ENCODE data around the gene ZNF620. TPM values are rescaled to one million over a fixed set of nuclear protein-coding genes. Genes with fewer than 3 reads are reported as not detected.

Gene ZNF620
- total RNA-seq, 1 donor = 1.1 TPM

DNA sequence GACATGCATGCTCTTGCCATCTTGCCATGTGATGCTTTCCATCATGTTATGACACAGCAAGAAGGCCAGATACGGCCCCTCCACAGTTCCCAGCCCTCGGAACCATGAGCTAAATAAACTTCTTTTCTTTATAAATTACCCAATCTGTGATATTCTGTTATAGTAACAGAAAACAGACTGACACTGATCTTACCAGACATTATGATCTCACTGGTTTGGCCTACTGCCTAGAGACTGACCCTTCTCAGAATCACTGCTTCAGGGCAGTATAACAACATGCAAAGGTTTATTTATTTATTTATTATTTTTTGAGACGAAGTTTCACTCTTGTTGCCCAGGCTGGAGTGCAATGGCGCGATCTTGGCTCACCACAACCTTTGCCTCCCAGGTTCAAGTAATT is 14.9 kb upstream of the ZNF620 start:
- no peaks in the 10 kb centered on the region for H3K79me2 ChIP-seq (ENCODE audit: insufficient read depth, low read length)
- H3K4me2 ChIP-seq (ENCODE audit: insufficient read depth, low read length) = no peak overlapping the region
- H3K4me3 ChIP-seq (ENCODE audit: insufficient read depth, low read length) = no peak overlapping the region
- DNase-seq (ENCODE audit: insufficient read length, low spot score, missing footprints) = peak; percentile 42
- no peak overlapping the region for H2AFZ ChIP-seq (ENCODE audit: low read length)
- peaks cover 19% of the 10 kb centered on the region for H3K9me3 ChIP-seq (ENCODE audit: low read depth, low read length)
- H3K27me3 ChIP-seq (ENCODE audit: insufficient read depth, low read length) = no peaks in the 10 kb centered on the region
- H3K36me3 ChIP-seq (ENCODE audit: insufficient read depth, low read length) = peaks cover 23% of the 10 kb centered on the region
- H3K4me1 ChIP-seq (ENCODE audit: insufficient read depth, low read length) = no peaks in the 10 kb centered on the region
- no peak overlapping the region for H3K27ac ChIP-seq (ENCODE audit: low read depth, low read length)
- TF ChIP-seq, protein P1, sequence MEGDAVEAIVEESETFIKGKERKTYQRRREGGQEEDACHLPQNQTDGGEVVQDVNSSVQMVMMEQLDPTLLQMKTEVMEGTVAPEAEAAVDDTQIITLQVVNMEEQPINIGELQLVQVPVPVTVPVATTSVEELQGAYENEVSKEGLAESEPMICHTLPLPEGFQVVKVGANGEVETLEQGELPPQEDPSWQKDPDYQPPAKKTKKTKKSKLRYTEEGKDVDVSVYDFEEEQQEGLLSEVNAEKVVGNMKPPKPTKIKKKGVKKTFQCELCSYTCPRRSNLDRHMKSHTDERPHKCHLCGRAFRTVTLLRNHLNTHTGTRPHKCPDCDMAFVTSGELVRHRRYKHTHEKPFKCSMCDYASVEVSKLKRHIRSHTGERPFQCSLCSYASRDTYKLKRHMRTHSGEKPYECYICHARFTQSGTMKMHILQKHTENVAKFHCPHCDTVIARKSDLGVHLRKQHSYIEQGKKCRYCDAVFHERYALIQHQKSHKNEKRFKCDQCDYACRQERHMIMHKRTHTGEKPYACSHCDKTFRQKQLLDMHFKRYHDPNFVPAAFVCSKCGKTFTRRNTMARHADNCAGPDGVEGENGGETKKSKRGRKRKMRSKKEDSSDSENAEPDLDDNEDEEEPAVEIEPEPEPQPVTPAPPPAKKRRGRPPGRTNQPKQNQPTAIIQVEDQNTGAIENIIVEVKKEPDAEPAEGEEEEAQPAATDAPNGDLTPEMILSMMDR (IDR thresholded peaks at IDR 0.05; ENCODE audit: extremely low read depth, low read depth, low read length) = no peak
- H4K20me1 ChIP-seq (ENCODE audit: insufficient read depth, low read length) = no peaks in the 10 kb centered on the region

DNA sequence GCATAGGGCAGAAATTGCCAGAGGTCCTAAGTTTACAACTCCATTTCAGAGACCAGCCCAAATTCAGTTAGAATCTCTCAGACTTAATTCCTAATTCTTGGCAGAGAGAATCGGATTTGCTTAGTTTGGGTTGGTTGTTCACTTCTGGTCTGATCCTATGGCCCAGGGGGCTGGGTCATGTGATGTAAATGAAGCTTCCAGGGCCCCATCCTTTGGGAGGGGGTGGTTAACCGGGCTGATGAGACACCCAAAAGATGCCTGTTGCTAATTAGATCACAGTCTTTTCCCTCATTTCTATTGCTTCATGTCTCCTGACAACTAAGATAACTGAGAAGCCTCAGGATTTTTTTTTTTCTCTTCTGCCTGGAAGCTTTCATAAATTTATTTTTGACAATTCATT is 11.1 kb upstream of the ZNF620 start:
- DNase-seq (ENCODE audit: insufficient read length, low spot score, missing footprints) = peak; percentile 39
- Histone ChIP-seq H3K9me3 (ENCODE audit: low read depth, low read length) (no peaks in the 10 kb centered on the region), H3K27me3 (ENCODE audit: insufficient read depth, low read length) (no peaks in the 10 kb centered on the region), H3K79me2 (ENCODE audit: insufficient read depth, low read length) (no peaks in the 10 kb centered on the region), H3K27ac (ENCODE audit: low read depth, low read length) (no peak overlapping the region), H3K4me3 (ENCODE audit: insufficient read depth, low read length) (no peak overlapping the region), H3K4me1 (ENCODE audit: insufficient read depth, low read length) (no peaks in the 10 kb centered on the region), H3K36me3 (ENCODE audit: insufficient read depth, low read length) (no peaks in the 10 kb centered on the region), H3K4me2 (ENCODE audit: insufficient read depth, low read length) (no peak overlapping the region), H4K20me1 (ENCODE audit: insufficient read depth, low read length) (no peaks in the 10 kb centered on the region), H2AFZ (ENCODE audit: low read length) (no peak overlapping the region)
- TF ChIP-seq, protein P1 (IDR thresholded peaks at IDR 0.05; ENCODE audit: extremely low read depth, low read depth, low read length) = no peak

DNA sequence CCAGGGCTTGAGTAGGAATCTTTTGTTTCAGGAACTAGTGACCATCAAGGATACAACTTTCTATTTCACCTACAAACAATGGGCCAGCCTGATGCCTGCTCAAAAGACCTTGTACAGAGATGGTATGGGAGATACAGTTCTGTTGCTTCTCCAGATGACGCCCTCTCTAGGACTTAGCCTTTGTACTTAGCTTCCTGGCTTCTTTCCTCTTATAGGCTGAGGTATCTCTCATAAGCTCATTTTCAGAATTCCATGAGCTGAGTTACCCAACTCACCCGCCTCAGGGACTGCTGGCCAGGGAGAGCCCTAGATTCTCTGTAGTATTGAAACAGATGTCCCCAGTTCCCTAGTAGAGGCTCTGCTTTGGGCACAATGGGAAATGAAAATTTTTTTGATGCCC is 8.6 kb upstream of the ZNF620 start:
- no peak overlapping the region for H2AFZ ChIP-seq (ENCODE audit: low read length)
- no peaks in the 10 kb centered on the region for H3K27me3 ChIP-seq (ENCODE audit: insufficient read depth, low read length)
- no peak overlapping the region for H3K27ac ChIP-seq (ENCODE audit: low read depth, low read length)
- TF ChIP-seq, protein P1 (IDR thresholded peaks at IDR 0.05; ENCODE audit: extremely low read depth, low read depth, low read length) = no peak
- no peaks in the 10 kb centered on the region for H3K36me3 ChIP-seq (ENCODE audit: insufficient read depth, low read length)
- H3K4me1 ChIP-seq (ENCODE audit: insufficient read depth, low read length) = no peaks in the 10 kb centered on the region
- H3K4me2 ChIP-seq (ENCODE audit: insufficient read depth, low read length) = no peak overlapping the region
- H3K9me3 ChIP-seq (ENCODE audit: low read depth, low read length) = no peaks in the 10 kb centered on the region
- no peaks in the 10 kb centered on the region for H4K20me1 ChIP-seq (ENCODE audit: insufficient read depth, low read length)
- no peak overlapping the region for H3K4me3 ChIP-seq (ENCODE audit: insufficient read depth, low read length)
- DNase-seq (ENCODE audit: insufficient read length, low spot score, missing footprints) = no peak
- no peaks in the 10 kb centered on the region for H3K79me2 ChIP-seq (ENCODE audit: insufficient read depth, low read length)

DNA sequence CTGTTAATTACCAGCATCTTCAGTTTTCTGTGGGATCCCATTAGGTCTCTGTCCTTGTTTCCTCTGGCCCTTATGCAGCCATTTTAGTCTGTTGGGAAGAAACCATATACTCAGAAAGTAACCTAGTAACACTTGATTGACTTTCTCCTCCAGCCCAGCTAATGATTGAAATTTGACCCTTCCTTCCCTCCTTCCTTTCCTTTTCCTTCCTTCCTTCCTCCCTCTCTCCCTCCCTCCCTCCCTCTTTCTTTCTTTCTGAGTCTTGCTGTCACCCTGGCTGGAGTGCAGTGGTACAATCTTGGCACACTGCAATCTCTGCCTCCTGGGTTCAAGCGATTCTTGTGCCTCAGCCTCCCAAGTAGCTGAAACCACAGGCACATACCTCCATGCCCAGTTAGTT is 5.9 kb upstream of the ZNF620 start:
- Histone ChIP-seq H3K79me2 (ENCODE audit: insufficient read depth, low read length) (no peaks in the 10 kb centered on the region), H3K4me2 (ENCODE audit: insufficient read depth, low read length) (no peak overlapping the region), H3K27me3 (ENCODE audit: insufficient read depth, low read length) (no peaks in the 10 kb centered on the region), H3K36me3 (ENCODE audit: insufficient read depth, low read length) (no peaks in the 10 kb centered on the region), H4K20me1 (ENCODE audit: insufficient read depth, low read length) (no peaks in the 10 kb centered on the region), H3K4me3 (ENCODE audit: insufficient read depth, low read length) (no peak overlapping the region), H3K27ac (ENCODE audit: low read depth, low read length) (no peak overlapping the region), H2AFZ (ENCODE audit: low read length) (no peak overlapping the region), H3K4me1 (ENCODE audit: insufficient read depth, low read length) (peaks cover 9% of the 10 kb centered on the region), H3K9me3 (ENCODE audit: low read depth, low read length) (no peaks in the 10 kb centered on the region)
- no peak for DNase-seq (ENCODE audit: insufficient read length, low spot score, missing footprints)
- TF ChIP-seq, protein P1 (IDR thresholded peaks at IDR 0.05; ENCODE audit: extremely low read depth, low read depth, low read length) = no peak

Measured in osteoblast (primary cell).